Peyer's patch (tissue), 4 donors: ENCODE data around the gene SMARCA2. TPM values are rescaled to one million over a fixed set of nuclear protein-coding genes. Genes with fewer than 3 reads are reported as not detected.

Source experiments
- DNase-seq, 3 donors: peaks; one replicate each; pipeline ENCODE4 v3.0.0-alpha.2; 2017 to 2019
- H3K27ac ChIP-seq, 4 donors: fragments of 200-600 bp; sonication (generic); one replicate each; pipeline ENCODE4 v1.5.1; 2016 to 2019
- H3K27me3 ChIP-seq, 2 donors: fragments of 200-600 bp; sonication (generic); one replicate each; pipeline ENCODE4 v1.5.1; 2019
- H3K36me3 ChIP-seq, 3 donors: fragments of 200-600 bp; sonication (generic); one replicate each; pipeline ENCODE4 v1.5.1; 2016 to 2019
- H3K4me1 ChIP-seq, 4 donors: fragments of 200-600 bp; sonication (generic); one replicate each; pipeline ENCODE4 v1.5.1; 2016 to 2019
- H3K4me3 ChIP-seq, 4 donors: fragments of 200-600 bp; sonication (generic); 1 replicate in 3 of 4; 2 replicates in 1 of 4; pipeline ENCODE4 v1.5.1; 2016 to 2019; ENCODE audit warnings: mild to moderate bottlenecking in 1 of 4
- H3K9me3 ChIP-seq, 4 donors: fragments of 200-600 bp; sonication (generic); one replicate each; pipeline ENCODE4 v1.5.1; 2016 to 2019; ENCODE audit warnings: mild to moderate bottlenecking in 1 of 4
- POLR2A ChIP-seq, 2 donors: fragments of 450-650 bp; IDR thresholded peaks; one replicate each; pipeline ENCODE4 v1.5.1; 2017; ENCODE audit warnings: antibody characterized with exemption in 2 of 2, mild to moderate bottlenecking in 2 of 2, moderate library complexity in 2 of 2
- total RNA-seq, 4 donors: library from RNA; depleted of rRNA; stranded (reverse); fragments of >200 nt; gene quantifications; one replicate each; pipeline ENCODE4 v1.1.0, GENCODE V29; 2016
- TF ChIP-seq, protein P1 (sequence below), 6 experiments: fragments of 450-650 bp in 4 of 6; fragments of 200-600 bp in 2 of 6; sonication (generic) in 1 of 6; IDR thresholded peaks; one replicate each; pipeline ENCODE4 v1.5.1; 2017 to 2019; ENCODE audit warnings: antibody characterized with exemption in 6 of 6, mild to moderate bottlenecking in 3 of 6, moderate library complexity in 1 of 6

Gene SMARCA2
- total RNA-seq, 4 donors from 2014 or later: 93.7 to 297 (median 113) TPM

DNA sequence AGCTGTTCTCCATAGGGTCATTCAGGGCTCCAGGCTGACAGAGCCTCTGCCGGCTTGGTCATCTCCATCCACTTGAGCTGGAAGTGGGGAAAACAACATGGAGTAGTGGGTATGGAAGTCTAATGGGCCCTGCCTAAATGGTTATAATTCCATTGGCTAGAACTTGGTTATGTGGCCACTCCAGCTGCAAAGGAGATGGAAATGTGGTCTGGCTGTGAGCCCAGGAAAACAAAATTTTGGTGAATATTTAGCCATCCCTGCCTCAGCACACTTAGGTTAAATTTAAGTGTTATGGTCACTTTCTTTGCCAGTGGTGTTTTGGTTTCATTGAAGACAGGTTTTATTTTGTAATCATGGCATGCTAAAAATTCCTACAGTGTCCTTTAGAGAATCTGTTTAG is 112.3 kb downstream of the SMARCA2 start:
- DNase-seq: no peak
- no peak overlapping the region for H3K4me3 ChIP-seq
- H3K36me3 ChIP-seq: peaks cover 0 to 39% (median 0%) of the 10 kb centered on the region in 3 donors
- H3K27me3 ChIP-seq: no peaks in the 10 kb centered on the region
- TF ChIP-seq, protein P1, sequence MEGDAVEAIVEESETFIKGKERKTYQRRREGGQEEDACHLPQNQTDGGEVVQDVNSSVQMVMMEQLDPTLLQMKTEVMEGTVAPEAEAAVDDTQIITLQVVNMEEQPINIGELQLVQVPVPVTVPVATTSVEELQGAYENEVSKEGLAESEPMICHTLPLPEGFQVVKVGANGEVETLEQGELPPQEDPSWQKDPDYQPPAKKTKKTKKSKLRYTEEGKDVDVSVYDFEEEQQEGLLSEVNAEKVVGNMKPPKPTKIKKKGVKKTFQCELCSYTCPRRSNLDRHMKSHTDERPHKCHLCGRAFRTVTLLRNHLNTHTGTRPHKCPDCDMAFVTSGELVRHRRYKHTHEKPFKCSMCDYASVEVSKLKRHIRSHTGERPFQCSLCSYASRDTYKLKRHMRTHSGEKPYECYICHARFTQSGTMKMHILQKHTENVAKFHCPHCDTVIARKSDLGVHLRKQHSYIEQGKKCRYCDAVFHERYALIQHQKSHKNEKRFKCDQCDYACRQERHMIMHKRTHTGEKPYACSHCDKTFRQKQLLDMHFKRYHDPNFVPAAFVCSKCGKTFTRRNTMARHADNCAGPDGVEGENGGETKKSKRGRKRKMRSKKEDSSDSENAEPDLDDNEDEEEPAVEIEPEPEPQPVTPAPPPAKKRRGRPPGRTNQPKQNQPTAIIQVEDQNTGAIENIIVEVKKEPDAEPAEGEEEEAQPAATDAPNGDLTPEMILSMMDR (IDR thresholded peaks at IDR 0.05): no peak
- no peak for TF ChIP-seq POLR2A (IDR thresholded peaks at IDR 0.05)
- peaks cover 0 to 19% (median 2%) of the 10 kb centered on the region in 4 donors for H3K4me1 ChIP-seq
- H3K27ac ChIP-seq: peak overlapping the region in 1 of 4 donors; percentile 71
- no peaks in the 10 kb centered on the region for H3K9me3 ChIP-seq

DNA sequence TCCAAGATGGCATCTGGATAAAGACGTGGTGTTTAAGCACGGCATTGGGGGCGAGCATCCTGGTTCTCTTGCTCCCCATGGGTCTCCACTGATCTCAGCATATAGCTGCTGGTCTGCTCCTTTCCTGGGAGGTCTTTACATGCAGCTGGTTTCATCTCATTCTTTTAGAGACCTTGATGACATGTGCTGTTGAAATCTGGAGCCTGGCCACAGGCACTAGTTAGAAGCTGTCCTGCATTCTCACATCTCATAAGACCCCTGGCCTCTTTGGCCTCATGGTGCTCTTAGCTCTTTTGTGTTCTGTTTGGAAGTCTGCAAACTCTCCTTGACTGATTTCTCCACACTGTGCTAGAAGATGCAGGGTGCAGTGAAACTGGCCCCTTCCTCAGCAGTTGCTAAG is 113.0 kb downstream of the SMARCA2 start:
- Histone ChIP-seq H3K36me3 (peaks cover 0 to 33% (median 0%) of the 10 kb centered on the region in 3 donors), H3K4me1 (peaks cover 0 to 19% (median 2%) of the 10 kb centered on the region in 4 donors), H3K27me3 (no peaks in the 10 kb centered on the region), H3K4me3 (no peak overlapping the region), H3K9me3 (no peaks in the 10 kb centered on the region), H3K27ac (peak overlapping the region in 1 of 4 donors; percentile 71)
- TF ChIP-seq, protein P1 (IDR thresholded peaks at IDR 0.05): no peak
- TF ChIP-seq POLR2A (IDR thresholded peaks at IDR 0.05): no peak
- DNase-seq: no peak

DNA sequence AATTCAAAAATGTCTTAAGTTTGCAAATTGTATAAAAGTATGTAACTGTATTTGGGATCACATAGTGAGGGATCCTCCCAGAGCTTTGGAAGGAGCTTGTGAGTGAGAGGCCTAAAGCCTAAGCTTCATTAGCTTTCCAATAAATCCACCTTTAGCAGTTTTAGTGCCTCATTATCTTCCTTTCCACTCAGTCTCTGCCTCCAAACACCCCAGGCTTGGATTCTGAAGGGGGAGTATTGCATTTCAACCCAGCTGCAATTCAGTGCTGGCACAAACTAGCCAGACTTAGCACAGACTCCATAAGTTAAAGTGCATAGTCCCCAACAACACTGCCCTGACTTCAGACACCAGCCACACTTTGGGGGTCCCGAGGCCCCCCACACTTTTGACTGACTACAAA is 113.5 kb downstream of the SMARCA2 start:
- H3K9me3 ChIP-seq: no peaks in the 10 kb centered on the region
- H3K27me3 ChIP-seq: no peaks in the 10 kb centered on the region
- H3K4me1 ChIP-seq: peaks cover 0 to 19% (median 2%) of the 10 kb centered on the region in 4 donors
- no peak overlapping the region for H3K4me3 ChIP-seq
- peaks cover 0 to 28% (median 0%) of the 10 kb centered on the region in 3 donors for H3K36me3 ChIP-seq
- TF ChIP-seq, protein P1 (IDR thresholded peaks at IDR 0.05): no peak
- TF ChIP-seq POLR2A (IDR thresholded peaks at IDR 0.05): no peak
- no peak for DNase-seq
- no peak overlapping the region for H3K27ac ChIP-seq

DNA sequence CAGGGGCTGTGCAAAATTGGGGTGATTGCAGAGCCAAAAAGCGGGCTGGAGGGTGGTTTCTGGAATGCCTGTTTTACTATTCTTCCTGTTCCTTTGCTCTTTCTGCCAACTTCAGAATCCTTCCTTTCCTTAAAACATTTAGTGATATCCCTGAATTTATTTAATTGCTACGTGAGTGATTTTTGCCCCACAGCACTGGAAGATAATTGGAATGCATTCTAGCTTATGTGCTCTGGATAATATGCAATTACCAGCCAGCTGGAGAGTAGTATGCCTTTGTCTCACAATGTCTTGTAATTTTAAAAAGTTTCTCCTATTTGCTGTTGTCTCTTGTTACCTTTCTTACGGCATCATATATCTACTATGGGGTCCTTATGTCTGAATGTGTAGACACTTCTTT is 115.8 kb downstream of the SMARCA2 start:
- Histone ChIP-seq H3K4me3 (no peak overlapping the region), H3K27me3 (no peaks in the 10 kb centered on the region), H3K27ac (no peak overlapping the region), H3K4me1 (peaks cover 0 to 11% (median under 1%) of the 10 kb centered on the region in 4 donors), H3K36me3 (peaks cover 0 to 19% (median 0%) of the 10 kb centered on the region in 3 donors), H3K9me3 (no peaks in the 10 kb centered on the region)
- no peak for DNase-seq
- TF ChIP-seq, protein P1 (IDR thresholded peaks at IDR 0.05): no peak
- no peak for TF ChIP-seq POLR2A (IDR thresholded peaks at IDR 0.05)

DNA sequence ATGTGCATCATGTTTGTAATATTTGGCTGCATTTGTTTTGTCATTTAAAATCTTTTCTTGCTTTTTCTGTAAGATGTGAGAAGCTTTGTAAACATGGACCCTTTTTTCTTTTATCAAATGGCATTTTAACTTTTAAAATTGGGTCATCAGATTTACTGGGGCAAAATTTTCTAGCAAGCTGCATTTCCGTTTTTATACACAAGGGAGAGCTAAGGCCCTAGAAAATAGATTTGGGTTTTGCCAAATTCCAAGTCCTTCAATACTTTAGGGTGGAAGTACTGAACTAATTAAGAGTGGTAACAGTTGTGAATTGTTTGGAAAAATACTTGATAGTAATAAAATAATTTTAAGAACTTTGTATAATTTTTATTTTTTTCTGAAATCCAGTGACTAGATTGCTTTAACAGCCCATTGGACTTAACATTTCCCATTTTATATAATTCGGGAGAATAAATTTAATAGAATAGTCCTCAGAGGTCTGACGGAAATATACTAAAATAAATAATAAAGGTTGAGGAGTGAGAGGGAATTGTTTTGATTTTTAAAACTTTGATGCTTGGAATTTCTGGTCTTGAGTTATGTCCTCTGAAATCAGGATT is 117.4 kb downstream of the SMARCA2 start:
- Histone ChIP-seq H3K27ac (no peak overlapping the region), H3K4me1 (no peaks in the 10 kb centered on the region), H3K27me3 (no peaks in the 10 kb centered on the region), H3K9me3 (no peaks in the 10 kb centered on the region), H3K36me3 (peaks cover 0 to 19% (median 0%) of the 10 kb centered on the region in 3 donors), H3K4me3 (no peak overlapping the region)
- DNase-seq: no peak
- TF ChIP-seq, protein P1 (IDR thresholded peaks at IDR 0.05): peak; percentile 24 to 71 (median 60)
- TF ChIP-seq POLR2A (IDR thresholded peaks at IDR 0.05): no peak
